Stomach (tissue), 9 donors: Measurements from ENCODE around the gene TRAF6. TPM values are rescaled to one million over a fixed set of nuclear protein-coding genes. Genes with fewer than 3 reads are reported as not detected.

Experiments used
- DNase-seq, 2 donors: peaks; one replicate each; pipeline versions ENCODE4 v3.0.0 to v3.0.0-alpha.2; 2013 to 2019
- H3K27ac ChIP-seq, 5 donors: fragments of 200-600 bp in 4 of 5; sonication (generic) in 4 of 5; one replicate each; pipeline ENCODE4 v1.5.1; 2013 to 2019; ENCODE audit warnings: mild to moderate bottlenecking in 1 of 5, moderate library complexity in 1 of 5
- H3K27me3 ChIP-seq, 3 donors: fragments of 200-600 bp; sonication (generic); one replicate each; pipeline ENCODE4 v1.5.1; 2017 to 2019; ENCODE audit warnings: mixed run types in 1 of 3
- H3K36me3 ChIP-seq, 4 donors: fragments of 200-600 bp; sonication (generic); 1 replicate in 3 of 4; 2 replicates in 1 of 4; pipeline ENCODE4 v1.5.1; 2016 to 2019
- H3K4me1 ChIP-seq, 4 donors: fragments of 200-600 bp; sonication (generic); one replicate each; pipeline ENCODE4 v1.5.1; 2016 to 2019
- H3K4me3 ChIP-seq, 4 donors: fragments of 200-600 bp; sonication (generic) in 3 of 4; one replicate each; pipeline ENCODE4 v1.5.1; 2016 to 2019; ENCODE audit warnings: mild to moderate bottlenecking in 1 of 4
- H3K9me3 ChIP-seq, 4 donors: fragments of 200-600 bp; sonication (generic); one replicate each; pipeline ENCODE4 v1.5.1; 2016 to 2019
- CTCF ChIP-seq, 7 experiments: fragments of 450-650 bp in 4 of 7; fragments of 200-600 bp in 3 of 7; sonication (generic) in 3 of 7; IDR thresholded peaks; one replicate each; pipeline ENCODE4 v1.5.1; 2016 to 2019; ENCODE audit warnings: antibody characterized with exemption in 7 of 7, control low read depth in 2 of 7, mild to moderate bottlenecking in 1 of 7
- EP300 ChIP-seq: sonication (generic); formaldehyde crosslinking; IDR thresholded peaks from one replicate; pipeline ENCODE4 v1.6.1; 2017; ENCODE audit warnings: antibody characterized with exemption
- POLR2A ChIP-seq, 4 donors: fragments of 450-650 bp; IDR thresholded peaks; one replicate each; pipeline ENCODE4 v1.6.1; 2016; ENCODE audit warnings: antibody characterized with exemption in 4 of 4, control low read depth in 2 of 4, mild to moderate bottlenecking in 1 of 4, moderate library complexity in 1 of 4
- POLR2AphosphoS5 ChIP-seq, 3 donors: sonication (generic); formaldehyde crosslinking; IDR thresholded peaks; one replicate each; pipeline ENCODE4 v1.6.1; 2016; ENCODE audit warnings: antibody characterized with exemption in 3 of 3
- WGBS, 5 donors: extraction: QIAGEN DNeasy Blood & Tissue Kit in 3 of 5; methylation state at CpG; one replicate each; pipeline versions ENCODE4 v1.1.5 to v1.1.7; 2013 to 2018; 5-methylcytosine and 5-hydroxymethylcytosine counted together
- intact Hi-C: fragments of 100-400 bp; cut with DNase I; formaldehyde crosslinking; loops from one replicate; pipeline ENCODE4 v1.15.1; 2023; ENCODE audit warnings: low total_unique reads
- polyA plus RNA-seq, 3 donors: library from polyadenylated mRNA; stranded (reverse); fragments of 200-250 nt; gene quantifications; one replicate each; pipeline ENCODE4 v1.2.3, GENCODE V29; 2013
- total RNA-seq, 5 donors: library from RNA; depleted of rRNA; stranded (reverse); fragments of >200 nt; gene quantifications; one replicate each; pipeline versions ENCODE4 v1.1.0 to v1.2.3, GENCODE V29; 2014 to 2016
- donor health status: healthy with polysubstance abuse.
- donor health status: Bipolar disorder and iron deficiency.
- donor health status: healthy.

Gene TRAF6
- total and polyA plus RNA-seq, 8 donors = 1.2 to 19.2 (median 4.7) TPM

GRCh38 chr11:36492724-36493304, 17.3 kb downstream of the TRAF6 start:
- Histone ChIP-seq H3K27me3 (no peaks in the 10 kb centered on the region), H3K4me3 (no peak overlapping the region), H3K4me1 (peaks cover 0 to 7% (median 0%) of the 10 kb centered on the region in 4 donors), H3K27ac (no peak overlapping the region), H3K9me3 (no peaks in the 10 kb centered on the region), H3K36me3 (peaks cover 38 to 100% (median 92%) of the 10 kb centered on the region in 4 donors)
- intact Hi-C loops = no loop called here
- peak in 1 of 2 donors; percentile 82 for DNase-seq
- TF ChIP-seq POLR2A (IDR thresholded peaks at IDR 0.05) (no peak), CTCF (IDR thresholded peaks at IDR 0.05) (peak in 5 of 7 experiments; percentile 43 to 75 (median 57))

- no peak for DNase-seq
- Histone ChIP-seq H3K4me3 (no peak overlapping the region), H3K27me3 (no peaks in the 10 kb centered on the region), H3K36me3 (peaks cover 33 to 100% (median 92%) of the 10 kb centered on the region in 4 donors), H3K9me3 (no peaks in the 10 kb centered on the region), H3K4me1 (peaks cover 0 to 14% (median 0%) of the 10 kb centered on the region in 4 donors), H3K27ac (no peak overlapping the region)
- TF ChIP-seq CTCF (IDR thresholded peaks at IDR 0.05) (no peak), EP300 (no peak), POLR2AphosphoS5 (IDR thresholded peaks at IDR 0.05) (no peak), POLR2A (IDR thresholded peaks at IDR 0.05) (no peak)
- WGBS, 5 donors = 91 to 92% (median 92%) methylated on average over 16 of the region's 16 CpGs
- intact Hi-C loops = no loop called here
Observed at GRCh38 chr11:36490026-36490806, 19.9 kb downstream of the TRAF6 start.

GRCh38 chr11:36488096-36488495, 22.0 kb downstream of the TRAF6 start:
- H3K36me3 ChIP-seq = peaks cover 30 to 99% (median 91%) of the 10 kb centered on the region in 4 donors

GRCh38 chr11:36487619-36488018, 22.5 kb downstream of the TRAF6 start:
- H3K4me3 ChIP-seq = no peak overlapping the region
- peak overlapping the region in 2 of 5 donors; percentile 17 to 51 for H3K27ac ChIP-seq
- no peaks in the 10 kb centered on the region for H3K27me3 ChIP-seq
- WGBS, 5 donors = 68 to 86% (median 82%) methylated on average over 4 of the region's 4 CpGs
- TF ChIP-seq POLR2A (IDR thresholded peaks at IDR 0.05) (no peak), EP300 (no peak), CTCF (IDR thresholded peaks at IDR 0.05) (no peak), POLR2AphosphoS5 (IDR thresholded peaks at IDR 0.05) (no peak)
- no peak for DNase-seq
- intact Hi-C loops = no loop called here
- H3K9me3 ChIP-seq = no peaks in the 10 kb centered on the region
- peaks cover 0 to 14% (median 0%) of the 10 kb centered on the region in 4 donors for H3K4me1 ChIP-seq
- H3K36me3 ChIP-seq = peaks cover 30 to 94% (median 92%) of the 10 kb centered on the region in 4 donors

More at GRCh38 chr11:36488096-36488495, 22.0 kb downstream of the TRAF6 start:
- Histone ChIP-seq H3K9me3 (no peaks in the 10 kb centered on the region), H3K4me3 (no peak overlapping the region), H3K27ac (peak overlapping the region in 3 of 5 donors; percentile 17 to 52 (median 51)), H3K4me1 (peaks cover 0 to 14% (median 0%) of the 10 kb centered on the region in 4 donors), H3K27me3 (no peaks in the 10 kb centered on the region)
- intact Hi-C loops = no loop called here
- DNase-seq = no peak
- 59 to 77% (median 73%) methylated on average over 5 of the region's 5 CpGs for WGBS, 5 donors
- TF ChIP-seq CTCF (IDR thresholded peaks at IDR 0.05) (no peak), POLR2AphosphoS5 (IDR thresholded peaks at IDR 0.05) (no peak), POLR2A (IDR thresholded peaks at IDR 0.05) (no peak), EP300 (no peak)
